SU-DHL-6 (cell line): Measurements from ENCODE around the gene CLEC12A.
"Not testable (repeated sequence)": the region's sequence is repeated elsewhere in the genome, so short reads cannot be mapped to it uniquely, and the experiment has no call there.

ENCODE experiments used
- EZH2phosphoT487 ChIP-seq: fragments of 200-600 bp; sonication (generic), shearing (Covaris generic); conservative IDR thresholded peaks from 2 replicates; pipeline ENCODE4 v1.6.1; 2018; ENCODE audit warnings: mild to moderate bottlenecking, antibody characterized with exemption, low read length, moderate library complexity, mixed read lengths
- TF ChIP-seq, protein P1 (sequence below): fragments of 200-600 bp; sonication (generic); IDR thresholded peaks from one replicate; pipeline ENCODE4 v1.5.1; 2017; ENCODE audit warnings: antibody characterized with exemption, mild to moderate bottlenecking, low read length, moderate library complexity; ENCODE audit not compliant: insufficient read depth, poor library complexity, severe bottlenecking

DNA sequence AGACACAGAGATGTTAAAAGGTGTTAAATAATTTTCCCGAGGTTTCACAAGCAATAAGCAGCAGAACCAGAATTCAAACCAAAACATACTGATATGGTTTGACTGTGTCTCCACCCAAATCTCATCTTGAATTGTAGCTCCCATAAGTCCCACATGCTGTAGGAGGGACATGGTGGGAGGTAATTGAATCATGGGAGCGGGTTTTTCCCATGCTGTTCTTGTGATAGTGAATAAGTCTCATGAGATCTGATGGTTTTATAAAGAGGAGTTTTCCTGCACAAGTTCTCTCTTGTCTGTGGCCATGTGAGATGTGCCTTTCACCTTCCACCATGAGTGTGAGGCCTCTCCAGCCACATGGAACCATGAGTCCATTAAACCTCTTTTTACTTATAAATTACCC is 3.5 kb downstream of the CLEC12A start:
- TF ChIP-seq, protein P1, sequence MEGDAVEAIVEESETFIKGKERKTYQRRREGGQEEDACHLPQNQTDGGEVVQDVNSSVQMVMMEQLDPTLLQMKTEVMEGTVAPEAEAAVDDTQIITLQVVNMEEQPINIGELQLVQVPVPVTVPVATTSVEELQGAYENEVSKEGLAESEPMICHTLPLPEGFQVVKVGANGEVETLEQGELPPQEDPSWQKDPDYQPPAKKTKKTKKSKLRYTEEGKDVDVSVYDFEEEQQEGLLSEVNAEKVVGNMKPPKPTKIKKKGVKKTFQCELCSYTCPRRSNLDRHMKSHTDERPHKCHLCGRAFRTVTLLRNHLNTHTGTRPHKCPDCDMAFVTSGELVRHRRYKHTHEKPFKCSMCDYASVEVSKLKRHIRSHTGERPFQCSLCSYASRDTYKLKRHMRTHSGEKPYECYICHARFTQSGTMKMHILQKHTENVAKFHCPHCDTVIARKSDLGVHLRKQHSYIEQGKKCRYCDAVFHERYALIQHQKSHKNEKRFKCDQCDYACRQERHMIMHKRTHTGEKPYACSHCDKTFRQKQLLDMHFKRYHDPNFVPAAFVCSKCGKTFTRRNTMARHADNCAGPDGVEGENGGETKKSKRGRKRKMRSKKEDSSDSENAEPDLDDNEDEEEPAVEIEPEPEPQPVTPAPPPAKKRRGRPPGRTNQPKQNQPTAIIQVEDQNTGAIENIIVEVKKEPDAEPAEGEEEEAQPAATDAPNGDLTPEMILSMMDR = not testable (repeated sequence)
- not testable (repeated sequence) for TF ChIP-seq EZH2phosphoT487
